Renal cortical epithelial cell (primary cell): ENCODE results near the gene LSM14A. TPM values are rescaled to one million over a fixed set of nuclear protein-coding genes. Genes with fewer than 3 reads are reported as not detected.
"Not testable (repeated sequence)": the region's sequence is repeated elsewhere in the genome, so short reads cannot be mapped to it uniquely, and the experiment has no call there.

Experiments
- DNase-seq: peaks from one replicate; pipeline ENCODE4 v3.0.0-alpha.2; 2011; ENCODE audit warnings: low read depth
- total RNA-seq: library from RNA; depleted of rRNA; stranded (reverse); fragments of >200 nt; gene quantifications from 2 replicates; pipeline ENCODE4 v1.2.3, GENCODE V29; 2014

LSM14A gene
- total RNA-seq, 1 donor from 2014 or later, result 112 TPM

DNA sequence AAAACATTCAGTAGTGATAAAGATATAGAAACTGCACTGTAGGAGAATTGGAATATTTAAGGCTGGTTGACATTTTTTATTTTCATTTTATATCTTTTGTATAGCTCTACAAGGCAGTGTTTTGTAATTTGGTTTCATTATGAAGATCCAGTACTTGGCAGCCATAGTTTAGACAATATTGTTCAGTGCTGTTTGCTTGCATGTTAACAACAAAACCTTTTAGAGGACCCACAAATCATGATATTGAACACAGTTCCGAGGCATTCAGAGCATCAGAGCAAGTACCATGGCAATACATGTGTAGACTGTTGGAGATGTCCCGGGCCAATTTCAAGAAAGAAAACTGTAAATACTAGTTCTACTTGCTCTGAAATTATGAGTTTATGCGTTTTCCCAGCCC lies 56.5 kb downstream of the LSM14A start:
- DNase-seq, result no peak

DNA sequence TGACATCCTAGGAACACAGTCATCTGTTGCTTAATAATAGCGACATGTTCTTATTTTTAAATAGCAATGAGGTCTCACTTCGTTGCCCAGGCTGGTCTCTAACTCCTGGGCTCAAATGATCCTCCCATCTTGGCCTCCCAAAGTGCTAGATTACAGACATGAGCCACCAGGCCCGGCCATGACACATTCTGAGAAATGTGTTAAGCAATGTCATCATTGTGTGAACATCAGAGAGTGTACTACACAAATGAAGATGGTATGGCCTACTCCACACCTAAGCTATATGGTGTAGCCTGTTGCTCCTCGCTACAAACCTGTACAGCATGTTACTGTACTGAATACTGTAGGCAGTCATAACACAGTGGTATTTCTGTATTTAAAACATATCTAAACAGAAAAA lies 57.4 kb downstream of the LSM14A start:
- DNase-seq, result no peak

DNA sequence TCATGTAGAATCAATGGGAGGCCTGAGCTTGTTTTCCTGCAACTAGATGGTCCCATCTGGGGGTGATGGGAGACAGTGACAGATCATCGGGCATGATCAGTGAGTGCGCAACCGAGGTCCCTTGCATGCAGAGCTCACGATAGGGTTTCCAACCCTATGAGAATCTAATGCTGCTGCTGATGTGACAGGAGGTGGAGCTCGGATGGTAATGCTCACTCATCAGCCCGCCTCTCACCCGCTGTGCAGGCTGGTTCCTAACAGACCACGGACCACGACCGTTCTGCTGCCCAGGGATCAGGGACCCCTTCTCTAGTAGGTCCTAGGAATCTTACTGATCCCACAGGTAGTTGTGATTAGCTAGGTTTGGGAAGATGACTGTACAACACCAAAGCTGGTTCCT lies 58.5 kb downstream of the LSM14A start:
- no peak for DNase-seq

DNA sequence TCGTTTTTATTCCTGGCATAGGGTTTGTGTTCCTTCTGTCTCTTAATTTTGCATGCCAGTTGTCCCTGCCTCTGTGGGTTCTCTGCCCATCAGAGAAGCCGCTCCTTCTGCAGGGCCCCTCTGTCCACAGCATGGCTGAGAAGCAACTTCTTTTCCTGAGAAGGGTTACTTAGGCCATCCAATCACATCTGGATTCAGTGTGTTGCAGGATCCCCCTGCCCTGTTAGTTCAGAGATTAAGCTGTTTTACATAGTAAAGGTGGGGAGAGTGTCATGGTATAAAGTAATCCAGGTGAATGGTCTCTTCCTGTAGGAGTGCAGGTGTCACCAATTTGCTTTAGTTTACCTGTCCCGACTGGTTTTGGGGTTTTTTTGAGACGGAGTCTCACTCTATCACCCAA lies 59.1 kb downstream of the LSM14A start:
- no peak for DNase-seq

DNA sequence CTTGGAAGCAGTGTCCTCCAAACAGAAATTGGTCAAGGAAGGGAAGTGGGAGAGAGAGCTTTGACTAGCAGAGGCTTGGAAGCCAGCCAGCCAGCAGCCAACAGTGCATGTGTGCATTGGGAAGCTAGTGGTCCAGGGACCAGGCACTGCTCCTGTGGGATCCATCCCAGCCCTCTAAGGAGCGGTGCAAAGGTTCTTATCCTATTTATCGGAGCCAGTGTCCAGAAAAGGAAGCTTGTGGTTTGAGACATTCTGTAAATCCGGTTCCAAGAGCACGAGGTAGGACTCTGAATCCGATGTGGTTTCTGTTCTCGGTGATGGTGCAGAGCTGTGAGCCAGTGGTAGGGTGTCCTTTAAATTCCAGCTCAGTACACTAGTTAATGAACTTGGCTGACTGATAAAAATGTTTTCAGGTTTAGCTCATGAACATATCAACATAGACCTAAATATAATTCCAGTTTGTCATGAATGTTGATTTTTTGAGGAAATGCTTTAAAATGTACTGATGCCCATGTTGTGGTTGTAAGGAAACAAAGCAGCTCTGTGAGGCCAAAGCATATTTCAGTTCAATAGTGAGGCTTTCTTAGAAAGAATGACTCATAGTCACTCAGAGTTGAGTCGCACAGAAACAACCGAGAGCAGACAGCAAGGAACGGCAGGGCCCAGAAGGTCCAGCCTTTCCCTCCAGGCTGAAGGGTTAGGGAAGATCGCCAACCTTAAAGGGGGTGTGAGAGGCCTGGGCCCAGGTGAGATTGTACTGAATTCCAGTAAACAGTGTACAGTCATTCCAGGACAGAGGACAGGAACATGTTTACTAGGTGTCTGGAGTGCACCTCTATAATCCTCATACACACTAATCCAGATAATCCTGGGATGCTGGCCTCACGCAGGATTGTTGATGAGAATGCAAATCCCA lies 60.5 kb downstream of the LSM14A start:
- peak; percentile 95 for DNase-seq

DNA sequence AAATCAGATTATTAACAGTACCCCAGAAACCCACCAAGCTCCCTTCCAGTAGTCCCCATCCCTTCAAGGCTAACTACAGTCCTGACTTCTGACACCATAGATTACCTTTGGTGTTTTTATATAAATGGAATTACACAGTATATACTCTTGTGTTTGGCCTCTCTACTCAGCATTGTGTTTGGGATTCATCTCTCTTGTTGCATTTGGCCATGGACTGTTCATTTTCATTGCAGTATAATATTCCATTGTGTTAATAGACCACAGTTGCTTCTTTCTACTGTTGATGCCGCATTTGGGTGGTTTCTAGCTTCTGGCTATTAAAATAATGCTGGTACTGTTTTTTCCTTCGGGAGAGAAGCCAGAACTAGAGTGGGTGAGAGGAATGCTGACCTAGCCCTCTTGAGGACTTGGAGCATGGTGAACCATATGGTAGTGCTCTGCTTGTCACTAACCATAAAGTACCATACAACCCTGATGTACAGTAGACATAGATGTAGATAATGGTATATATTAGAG lies 63.2 kb downstream of the LSM14A start:
- DNase-seq, result no peak

DNA sequence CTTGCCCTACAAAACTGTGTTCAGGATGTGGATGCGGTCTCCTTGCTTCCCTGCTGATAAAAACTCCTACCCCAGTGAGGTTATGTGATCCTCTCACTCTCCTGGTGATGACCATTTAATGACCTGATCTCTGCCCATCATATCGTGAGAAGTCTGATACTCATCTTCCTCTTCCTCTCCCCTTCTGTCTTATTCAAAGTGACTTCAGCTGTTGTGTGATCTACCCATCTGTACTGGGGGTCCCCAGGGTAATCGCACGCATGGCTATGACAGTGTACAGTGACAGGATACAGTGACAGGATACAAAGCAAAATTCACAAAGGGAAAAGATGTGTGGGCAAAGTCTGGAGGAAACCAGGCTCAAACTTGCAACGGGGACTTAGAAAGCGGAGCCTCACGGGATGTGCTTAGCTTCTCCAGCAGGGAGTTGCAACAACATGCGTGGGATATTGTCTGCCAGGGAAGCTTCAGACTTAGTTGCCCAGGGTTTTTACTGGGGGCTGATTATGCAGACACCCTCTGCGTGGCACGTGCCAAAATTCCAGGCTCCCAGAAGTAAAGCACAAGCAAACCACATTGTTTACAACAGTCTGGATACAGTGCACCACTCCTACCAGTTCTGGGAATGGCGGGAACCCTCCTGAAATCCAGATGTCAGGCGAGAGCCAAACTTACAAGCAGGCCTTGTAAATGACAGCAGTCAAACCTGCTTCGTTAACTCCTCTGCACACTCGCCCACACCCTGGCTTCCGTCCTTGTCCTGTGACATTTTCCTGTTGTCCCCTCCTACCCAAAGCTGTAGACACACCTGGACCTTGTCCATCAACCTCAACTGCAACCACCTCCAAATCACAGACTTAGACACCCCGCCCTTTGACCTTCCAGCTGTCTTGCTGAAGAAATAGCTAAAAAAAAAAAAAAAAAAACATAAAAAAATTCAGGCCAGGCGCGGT lies 64.0 kb downstream of the LSM14A start:
- DNase-seq, result no peak

DNA sequence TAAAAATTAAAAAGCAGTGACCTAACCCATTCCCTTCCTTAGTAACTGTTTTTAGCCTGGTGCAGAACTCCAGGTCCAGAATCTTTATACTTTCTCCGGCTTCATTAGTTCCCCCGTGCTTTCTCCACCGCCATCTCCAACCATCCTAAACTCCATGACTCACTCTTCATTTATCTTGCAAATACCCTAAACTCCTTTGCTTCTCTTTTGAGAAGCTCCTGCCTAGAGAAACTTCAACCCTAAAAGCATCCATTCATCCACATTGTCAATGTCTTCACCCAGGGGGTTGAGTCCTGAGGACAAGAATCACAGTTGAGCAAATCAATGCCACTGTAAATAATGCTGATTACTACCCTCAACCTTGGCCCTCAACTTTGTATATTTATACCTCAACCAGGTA lies 65.0 kb downstream of the LSM14A start:
- DNase-seq, result no peak

DNA sequence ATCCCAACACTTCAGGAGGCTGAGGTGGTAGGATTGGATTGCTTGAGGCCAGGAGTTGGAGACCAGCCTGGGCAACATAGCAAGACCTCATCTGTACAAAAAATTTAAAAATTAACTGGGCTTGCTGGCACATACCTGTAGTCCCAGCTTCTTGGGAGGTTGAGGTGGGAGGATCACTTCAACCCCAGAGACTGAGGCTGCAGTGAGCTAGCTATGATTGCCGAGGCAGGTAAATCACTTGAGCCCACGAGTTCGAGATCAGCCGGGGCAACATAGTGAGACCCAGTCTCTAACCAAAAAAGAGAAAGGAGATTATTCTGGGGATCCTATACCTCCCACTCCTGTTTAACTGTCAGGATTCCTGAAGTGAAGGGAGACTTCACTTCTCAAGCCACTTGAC lies 65.6 kb downstream of the LSM14A start:
- DNase-seq, result no peak

DNA sequence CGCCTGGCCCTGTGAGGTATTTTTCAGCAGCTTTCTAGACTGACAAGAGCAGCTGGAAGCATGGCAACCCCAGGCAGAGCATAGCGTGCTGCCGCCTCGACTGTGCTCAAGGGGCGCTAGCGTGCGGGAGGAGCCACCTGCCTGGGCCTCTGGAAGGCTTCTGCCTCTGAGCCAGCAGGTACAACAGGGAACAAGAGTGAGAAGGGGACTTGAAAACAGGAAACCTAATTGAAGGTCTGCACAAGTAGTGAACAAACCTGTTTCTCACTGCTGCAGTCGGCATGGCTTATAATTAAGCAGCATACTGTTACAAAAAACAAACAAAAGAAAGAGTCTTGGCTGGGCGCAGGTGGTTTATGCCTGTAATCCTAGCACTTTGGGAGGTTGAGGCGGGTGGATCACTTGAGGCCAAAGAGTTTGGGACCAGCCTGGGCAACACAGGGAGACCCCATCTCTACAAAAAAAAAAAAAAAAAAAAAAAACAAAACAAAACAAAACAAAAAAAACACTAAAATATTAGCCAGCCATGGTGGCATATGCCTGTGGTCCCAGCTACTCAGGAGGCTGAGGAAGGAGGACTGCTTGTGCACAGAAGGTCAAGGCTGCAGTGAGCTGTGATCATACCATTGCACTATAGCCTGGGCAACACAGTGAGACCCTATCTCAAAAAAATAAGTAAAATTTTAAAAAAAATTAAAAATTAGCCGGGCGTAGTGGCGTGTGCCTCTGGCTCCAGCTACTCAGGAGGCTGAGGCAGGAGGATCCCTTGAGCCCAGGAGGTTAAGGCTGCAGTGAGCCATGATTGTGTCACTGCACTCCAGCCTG lies 69.4 kb downstream of the LSM14A start:
- no peak for DNase-seq

DNA sequence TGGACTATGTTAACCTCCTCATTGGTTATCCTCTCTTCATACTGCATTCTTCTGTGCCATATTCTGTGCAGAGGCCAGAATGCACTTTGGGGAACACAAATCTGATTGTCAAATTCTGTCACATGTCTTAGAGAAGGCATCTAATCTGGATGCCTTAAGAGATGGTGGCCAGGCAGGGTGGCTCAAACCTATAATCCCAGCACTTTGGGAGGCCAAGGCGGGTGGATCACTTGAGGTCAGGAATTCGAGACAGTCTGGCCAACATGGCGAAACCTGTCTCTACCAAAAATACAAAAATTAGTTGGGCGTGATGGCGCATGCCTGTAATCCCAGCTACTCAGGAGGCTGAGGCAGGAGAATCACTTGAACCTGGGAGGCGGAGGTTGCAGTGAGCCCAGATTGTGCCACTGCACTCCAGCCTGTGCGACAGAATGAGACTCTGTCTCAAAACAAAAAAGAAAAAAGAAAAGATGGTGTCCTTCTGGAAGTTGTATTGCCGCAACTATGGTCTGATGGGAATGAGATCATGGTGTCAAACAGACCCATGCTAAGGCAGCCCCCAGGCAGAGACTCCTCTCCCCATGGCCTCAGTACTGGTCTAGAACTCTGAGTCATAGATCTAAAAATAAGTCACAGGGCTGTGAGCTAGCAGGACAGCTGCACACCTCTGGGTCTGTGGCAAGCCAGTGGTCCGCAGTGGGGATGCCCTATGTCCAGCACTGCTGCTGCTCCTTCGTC lies 71.0 kb downstream of the LSM14A start:
- DNase-seq, result peak; percentile 49

DNA sequence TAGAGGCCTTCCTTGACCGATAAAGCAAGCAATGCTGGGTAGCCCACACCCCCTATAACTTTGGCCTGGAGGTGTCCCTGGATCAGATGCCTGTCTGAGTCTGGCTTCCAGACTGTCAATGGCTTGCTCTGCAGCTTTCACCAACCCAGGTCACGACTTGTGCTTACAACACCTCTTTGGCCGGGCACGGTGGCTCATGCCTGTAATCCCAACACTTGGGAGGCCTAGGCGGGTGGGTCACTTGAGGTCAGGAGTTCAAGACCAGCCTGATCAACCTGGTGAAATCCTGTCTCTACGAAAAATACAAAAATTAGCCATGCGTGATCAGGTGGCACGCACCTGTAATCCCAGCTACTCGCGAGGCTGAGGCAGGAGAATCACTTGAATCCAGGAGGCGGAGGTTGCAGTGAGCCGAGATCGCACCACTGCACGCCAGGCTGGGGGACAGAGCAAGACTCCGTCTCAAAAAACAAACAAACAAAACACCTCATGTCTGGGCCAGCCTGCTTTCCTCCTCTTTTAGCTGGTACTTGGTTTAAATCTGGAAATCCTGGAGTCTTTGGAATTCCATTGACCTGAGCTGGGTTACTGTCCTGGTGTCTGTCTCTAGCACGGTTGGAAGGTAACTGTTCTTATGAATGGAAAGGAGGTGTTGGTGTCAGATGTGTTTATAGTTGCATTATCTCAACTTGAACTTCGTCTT lies 71.7 kb downstream of the LSM14A start:
- no peak for DNase-seq

DNA sequence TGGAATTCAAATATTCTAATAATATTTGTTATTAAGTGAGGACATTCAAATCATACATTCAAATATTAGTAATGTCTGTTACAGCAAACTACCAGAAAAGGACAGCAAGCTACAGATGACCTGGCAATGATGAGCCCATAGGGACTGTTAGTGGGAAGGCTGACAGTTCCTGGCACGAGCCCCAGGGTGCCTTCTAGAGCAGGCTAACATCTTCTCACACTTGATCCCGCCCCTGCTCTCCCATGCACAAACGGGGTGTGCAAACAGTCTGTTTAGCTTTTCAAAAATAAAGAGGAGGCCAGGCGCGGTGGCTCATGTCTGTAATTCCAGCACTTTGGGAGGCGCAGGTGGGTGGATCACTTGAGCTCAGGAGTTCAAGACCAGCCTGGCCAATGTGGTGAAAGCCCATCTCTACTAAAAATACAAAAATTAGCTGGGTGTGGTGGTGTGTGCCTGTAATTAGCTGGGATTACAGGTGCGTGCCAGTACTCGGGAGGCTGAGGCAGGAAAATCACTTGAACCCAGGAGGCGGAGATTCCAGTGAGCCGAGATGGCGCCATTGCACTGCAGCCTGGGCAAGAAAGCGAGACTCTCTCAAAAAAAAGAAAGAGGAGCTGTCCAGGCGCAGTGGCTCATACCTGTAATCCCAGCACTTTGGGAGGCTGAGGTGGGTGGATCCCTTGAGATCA lies 72.5 kb downstream of the LSM14A start:
- DNase-seq, result no peak

DNA sequence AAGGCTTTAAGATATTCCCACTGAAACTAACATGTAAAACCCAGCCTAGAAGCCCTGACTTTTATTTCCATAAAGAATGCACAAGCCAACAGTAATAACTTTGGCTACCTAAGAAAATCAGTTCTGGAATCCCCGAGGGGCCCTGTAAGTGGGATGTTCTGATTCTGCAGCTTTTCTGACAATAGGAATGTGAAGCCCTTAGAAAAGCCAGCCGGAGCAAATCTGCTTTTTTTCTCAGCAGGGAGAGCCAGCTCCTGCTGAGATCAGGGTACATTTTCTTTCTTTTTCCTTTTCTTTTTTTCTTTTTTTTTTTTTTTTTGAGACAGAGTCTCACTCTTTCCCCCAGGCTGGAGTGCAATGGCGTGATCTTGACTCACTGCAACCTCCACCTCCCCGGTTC lies 74.0 kb downstream of the LSM14A start:
- no peak for DNase-seq

DNA sequence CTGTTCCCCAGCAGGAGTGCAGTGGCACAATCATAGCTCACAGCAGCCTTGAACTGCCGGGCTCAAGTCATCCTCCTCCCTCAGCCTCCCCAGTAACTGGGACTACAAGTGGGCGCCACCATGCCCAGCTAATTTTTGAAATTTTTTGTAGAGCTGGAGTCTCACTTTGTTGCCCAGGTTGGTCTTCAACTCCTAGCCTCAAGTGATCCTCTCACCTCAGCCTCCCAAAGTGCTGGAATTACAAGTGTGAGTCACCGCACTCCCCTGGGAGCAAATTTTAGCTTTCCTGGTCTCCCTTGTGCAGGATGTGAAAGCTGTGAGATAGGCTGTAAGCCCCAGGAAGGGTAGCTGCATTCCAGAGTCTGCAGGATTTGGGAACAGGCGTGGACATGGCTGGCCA lies 76.6 kb downstream of the LSM14A start:
- no peak for DNase-seq

DNA sequence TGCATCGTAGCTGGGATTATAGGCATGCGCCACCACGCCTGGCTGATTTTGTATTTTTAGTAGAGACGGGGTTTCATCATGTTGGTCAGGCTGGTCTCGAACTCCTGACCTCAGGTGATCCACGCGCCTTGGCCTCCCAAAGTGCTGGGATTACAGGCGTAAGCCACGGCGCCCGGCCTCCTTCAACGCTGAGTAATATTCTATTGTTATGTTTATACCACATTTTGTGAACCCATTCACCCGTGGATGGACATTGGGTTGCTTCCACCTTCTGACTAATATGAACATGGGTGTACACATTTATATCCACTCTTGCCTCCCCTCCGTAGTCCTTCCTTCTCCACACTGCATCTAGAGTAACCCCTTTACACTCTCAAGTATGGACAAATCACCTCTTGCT lies 80.9 kb downstream of the LSM14A start:
- not testable (repeated sequence) for DNase-seq

DNA sequence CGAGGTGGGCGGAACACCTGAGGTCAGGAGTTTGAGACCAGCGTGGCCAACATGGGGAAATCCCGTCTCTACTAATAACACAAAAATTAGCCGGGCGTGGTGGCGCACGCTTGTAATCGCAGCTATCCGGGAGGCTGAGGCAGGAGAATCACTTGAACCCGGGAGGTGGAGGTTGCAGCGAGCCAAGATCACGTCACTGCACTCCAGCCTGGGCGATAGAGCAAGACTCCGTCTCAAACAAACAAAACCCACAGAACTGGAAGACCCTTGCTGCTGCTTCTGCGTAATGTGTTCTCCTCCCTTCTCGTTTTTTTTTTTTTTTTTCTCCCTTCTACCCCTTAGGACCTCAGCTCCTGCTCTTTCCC lies 81.4 kb downstream of the LSM14A start:
- DNase-seq, result not testable (repeated sequence)

DNA sequence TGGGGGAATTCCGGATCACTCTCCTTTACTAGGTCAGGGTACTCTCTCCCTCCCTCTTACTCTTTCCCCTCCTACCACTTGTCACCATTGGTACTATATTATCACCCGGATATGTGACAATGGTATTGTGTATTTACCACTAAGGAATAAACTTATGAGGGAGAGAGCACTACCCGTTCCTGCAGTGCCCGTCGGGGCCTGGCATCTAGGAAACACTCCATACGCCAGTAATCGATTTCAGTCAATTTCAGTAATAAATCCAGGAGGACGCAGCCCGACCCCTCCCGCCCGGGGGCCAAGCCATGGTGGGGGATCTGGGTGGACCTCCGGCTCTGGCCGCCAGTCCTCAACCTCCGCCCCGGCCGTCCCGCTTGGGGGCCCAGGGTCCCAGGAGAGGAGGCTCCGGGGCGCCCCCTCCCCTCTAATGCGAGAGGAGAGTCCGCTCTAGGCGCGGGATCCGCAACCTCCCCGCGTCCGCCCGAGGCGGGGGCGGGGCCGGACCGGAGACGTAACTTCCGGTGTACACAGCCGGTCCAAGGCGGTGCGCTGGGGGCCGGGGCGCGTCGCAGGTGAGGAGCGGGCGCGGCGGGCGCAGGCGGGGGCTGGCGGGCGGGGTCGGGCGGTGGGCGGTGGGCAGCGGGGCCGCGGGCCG lies 81.9 kb downstream of the LSM14A start, which contains the start of gene GARRE1:
TSS of gene GARRE1 (plus strand) at position 509 of the 652 bp plus-strand sequence. CDS start 45,920 bp downstream, outside the sequence.
- peak; percentile 31 for DNase-seq
